OCI-LY7 (cell line): ENCODE results near the gene CTH.

Source experiments
- EZH2phosphoT487 ChIP-seq: fragments of 200-600 bp; sonication (generic); IDR thresholded peaks from 2 replicates; pipeline ENCODE4 v1.6.1; 2018; ENCODE audit warnings: low read depth, borderline replicate concordance, mild to moderate bottlenecking, mixed run types, antibody characterized with exemption, low read length, moderate library complexity, mixed read lengths
- TF ChIP-seq, protein P1 (sequence below): fragments of 200-600 bp; sonication (generic); conservative IDR thresholded peaks from 2 replicates; pipeline ENCODE4 v1.5.1; 2014; ENCODE audit warnings: mild to moderate bottlenecking, antibody characterized with exemption, low read length, moderate library complexity, mixed read lengths

DNA sequence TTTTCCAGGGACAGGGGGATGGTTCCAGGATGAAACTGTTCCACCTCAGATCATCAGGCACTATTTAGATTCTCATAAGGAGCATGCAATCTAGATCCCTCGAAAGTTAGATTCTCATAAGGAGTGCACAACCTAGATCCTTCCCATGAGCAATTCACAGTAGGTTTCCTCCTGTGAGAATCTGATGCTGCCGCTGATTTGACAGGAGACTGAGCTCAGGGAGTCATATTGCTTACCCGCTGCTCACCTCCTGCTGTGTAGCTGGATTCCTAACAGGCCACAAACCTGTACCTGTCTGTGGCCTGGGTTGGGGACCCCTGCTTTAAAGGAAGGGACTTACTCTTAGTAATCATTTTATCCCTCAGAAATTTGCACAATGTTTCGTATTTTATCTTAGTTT lies 9.3 kb downstream of the CTH start:
- TF ChIP-seq, protein P1, sequence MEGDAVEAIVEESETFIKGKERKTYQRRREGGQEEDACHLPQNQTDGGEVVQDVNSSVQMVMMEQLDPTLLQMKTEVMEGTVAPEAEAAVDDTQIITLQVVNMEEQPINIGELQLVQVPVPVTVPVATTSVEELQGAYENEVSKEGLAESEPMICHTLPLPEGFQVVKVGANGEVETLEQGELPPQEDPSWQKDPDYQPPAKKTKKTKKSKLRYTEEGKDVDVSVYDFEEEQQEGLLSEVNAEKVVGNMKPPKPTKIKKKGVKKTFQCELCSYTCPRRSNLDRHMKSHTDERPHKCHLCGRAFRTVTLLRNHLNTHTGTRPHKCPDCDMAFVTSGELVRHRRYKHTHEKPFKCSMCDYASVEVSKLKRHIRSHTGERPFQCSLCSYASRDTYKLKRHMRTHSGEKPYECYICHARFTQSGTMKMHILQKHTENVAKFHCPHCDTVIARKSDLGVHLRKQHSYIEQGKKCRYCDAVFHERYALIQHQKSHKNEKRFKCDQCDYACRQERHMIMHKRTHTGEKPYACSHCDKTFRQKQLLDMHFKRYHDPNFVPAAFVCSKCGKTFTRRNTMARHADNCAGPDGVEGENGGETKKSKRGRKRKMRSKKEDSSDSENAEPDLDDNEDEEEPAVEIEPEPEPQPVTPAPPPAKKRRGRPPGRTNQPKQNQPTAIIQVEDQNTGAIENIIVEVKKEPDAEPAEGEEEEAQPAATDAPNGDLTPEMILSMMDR, result no peak
- TF ChIP-seq EZH2phosphoT487, result no peak
